ENCODE results near the gene CDH22.

Gene CDH22, protein sequence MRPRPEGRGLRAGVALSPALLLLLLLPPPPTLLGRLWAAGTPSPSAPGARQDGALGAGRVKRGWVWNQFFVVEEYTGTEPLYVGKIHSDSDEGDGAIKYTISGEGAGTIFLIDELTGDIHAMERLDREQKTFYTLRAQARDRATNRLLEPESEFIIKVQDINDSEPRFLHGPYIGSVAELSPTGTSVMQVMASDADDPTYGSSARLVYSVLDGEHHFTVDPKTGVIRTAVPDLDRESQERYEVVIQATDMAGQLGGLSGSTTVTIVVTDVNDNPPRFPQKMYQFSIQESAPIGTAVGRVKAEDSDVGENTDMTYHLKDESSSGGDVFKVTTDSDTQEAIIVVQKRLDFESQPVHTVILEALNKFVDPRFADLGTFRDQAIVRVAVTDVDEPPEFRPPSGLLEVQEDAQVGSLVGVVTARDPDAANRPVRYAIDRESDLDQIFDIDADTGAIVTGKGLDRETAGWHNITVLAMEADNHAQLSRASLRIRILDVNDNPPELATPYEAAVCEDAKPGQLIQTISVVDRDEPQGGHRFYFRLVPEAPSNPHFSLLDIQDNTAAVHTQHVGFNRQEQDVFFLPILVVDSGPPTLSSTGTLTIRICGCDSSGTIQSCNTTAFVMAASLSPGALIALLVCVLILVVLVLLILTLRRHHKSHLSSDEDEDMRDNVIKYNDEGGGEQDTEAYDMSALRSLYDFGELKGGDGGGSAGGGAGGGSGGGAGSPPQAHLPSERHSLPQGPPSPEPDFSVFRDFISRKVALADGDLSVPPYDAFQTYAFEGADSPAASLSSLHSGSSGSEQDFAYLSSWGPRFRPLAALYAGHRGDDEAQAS
- total RNA-seq = 0 to 0.04 reads per million in 2 donors

DNA sequence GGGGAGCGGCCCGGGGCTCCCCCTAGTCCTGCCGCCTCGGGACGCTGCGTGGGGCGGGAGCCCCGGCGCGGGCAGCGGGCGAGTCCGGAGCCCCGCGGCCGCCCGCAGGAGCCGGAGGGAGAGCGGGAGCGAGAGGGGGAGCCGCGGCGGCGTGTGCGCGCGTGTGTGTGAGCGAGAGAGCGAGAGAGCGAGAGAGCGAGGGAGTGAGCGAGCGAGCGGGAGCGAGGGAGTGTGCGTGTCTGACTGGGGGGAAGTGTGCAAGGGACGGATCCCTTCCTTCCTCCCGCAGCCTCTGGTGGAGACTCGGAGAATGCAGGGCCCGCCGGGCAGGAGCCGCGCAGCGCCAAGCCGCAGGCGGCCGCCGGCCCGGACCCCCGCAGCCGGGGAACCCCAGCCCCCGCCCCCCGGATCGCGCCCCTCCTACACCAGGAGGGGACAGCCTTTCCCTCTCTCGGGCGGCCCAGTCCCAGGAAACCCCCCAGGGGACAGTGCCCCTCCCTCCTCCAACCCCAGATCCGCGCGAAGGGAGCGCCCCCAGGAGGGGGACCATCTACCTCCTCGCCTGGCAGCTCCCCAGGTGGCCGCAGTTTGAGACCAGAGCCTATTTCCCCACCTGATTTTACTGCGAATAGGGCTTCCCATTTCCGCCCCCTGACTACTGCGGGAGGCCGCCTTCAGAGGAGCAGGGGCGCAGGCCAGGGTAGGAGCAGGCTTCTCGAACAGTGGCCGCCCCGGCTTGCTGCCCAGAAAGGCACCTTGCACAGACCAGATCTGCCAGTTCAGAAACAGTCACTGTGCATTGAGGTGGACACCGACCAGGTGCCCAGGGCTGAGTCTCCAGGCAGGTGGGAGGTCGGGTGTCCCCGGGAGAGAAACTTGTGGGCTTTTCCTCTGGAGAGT lies at the start of gene CDH22:
Gene CDH22, minus strand, starts transcription at position 241 of the 900 bp plus-strand sequence. CDS start 57,204 bp downstream, outside the sequence.
- no peak for DNase-seq

DNA sequence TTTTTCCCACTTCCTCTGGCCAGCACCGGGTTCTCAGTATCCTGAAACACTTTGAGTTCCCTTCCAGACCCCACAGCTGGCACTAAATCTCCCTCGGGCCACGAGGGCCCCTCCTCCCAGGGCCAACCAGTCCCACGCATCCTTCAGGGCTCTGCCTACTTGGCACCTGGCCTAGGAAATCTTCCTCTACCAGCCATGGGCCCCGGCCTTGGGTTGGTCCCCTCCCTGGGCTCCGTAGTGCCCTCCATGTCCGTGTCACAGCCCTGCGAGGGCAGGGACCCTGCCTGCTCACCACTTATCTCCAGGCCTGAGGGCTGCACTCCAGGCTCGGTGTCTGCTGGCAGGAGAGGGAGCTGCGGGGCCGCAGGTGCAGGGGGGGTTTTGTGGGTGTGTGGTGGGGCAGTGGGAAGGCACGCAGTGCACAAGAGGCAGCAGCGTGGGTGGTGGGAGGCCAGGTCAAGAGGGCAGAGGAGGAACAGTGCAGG lies 48.8 kb upstream of the CDH22 start:
- no peak for DNase-seq

DNA sequence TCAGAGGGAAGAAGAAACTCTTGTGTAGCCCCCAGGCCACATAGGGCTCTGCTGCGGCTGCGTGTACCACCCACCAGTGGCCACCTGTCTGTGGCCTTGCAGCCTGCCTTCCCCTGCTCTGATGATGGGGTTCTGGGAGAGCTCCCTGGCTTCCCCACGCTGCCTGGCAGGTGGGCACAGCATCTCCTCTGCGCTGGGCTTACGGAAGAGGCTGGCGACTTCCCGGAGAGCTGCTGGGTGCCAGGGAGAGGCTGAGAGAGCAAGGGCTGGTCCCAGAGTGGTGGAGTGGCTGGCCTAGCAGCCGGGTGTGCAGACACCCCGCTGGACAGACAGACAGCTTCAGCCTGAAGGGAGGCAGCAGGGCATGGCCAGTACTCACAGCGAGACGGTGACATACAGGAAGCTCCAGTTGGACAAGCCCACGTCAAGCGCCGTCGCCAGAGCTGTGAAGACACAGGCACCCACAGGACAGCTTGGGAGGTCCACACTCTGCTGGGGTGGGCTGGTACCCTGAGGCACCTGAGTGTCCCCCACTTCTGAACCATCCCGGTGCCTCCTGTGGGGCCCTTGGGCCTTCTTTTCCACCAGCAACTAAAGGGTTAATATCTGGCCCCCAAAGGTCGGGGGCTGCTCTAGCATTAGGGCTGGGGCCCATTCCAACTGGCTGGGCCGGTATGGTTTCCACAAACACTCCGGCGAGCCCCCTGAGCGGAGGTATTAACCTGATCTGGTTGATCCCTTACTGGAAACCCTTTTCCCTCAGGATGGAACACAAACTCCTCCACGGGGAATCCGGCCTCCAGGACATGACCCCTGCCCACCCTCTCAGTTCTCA lies 48.1 kb upstream of the CDH22 start:
- DNase-seq = no peak

DNA sequence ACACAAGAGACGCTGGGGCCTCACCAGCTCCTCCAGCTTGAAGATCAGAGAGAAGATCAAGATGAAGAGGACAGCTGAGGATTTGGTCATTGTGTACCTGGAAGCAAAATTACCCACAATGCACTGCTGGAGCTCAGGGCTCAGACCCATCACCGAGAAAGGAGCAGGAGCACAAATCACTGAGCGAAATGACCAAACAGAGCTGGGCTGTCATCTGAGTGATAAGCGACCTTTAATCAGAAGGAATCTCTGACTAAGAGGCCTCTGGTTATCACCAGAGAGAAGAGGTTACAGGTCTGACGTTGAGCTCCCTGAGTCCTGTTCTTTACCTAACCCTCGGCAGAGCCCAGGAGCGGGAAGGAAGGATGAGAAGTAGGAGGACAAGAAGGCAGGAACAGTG lies 47.5 kb upstream of the CDH22 start:
- no peak for DNase-seq

DNA sequence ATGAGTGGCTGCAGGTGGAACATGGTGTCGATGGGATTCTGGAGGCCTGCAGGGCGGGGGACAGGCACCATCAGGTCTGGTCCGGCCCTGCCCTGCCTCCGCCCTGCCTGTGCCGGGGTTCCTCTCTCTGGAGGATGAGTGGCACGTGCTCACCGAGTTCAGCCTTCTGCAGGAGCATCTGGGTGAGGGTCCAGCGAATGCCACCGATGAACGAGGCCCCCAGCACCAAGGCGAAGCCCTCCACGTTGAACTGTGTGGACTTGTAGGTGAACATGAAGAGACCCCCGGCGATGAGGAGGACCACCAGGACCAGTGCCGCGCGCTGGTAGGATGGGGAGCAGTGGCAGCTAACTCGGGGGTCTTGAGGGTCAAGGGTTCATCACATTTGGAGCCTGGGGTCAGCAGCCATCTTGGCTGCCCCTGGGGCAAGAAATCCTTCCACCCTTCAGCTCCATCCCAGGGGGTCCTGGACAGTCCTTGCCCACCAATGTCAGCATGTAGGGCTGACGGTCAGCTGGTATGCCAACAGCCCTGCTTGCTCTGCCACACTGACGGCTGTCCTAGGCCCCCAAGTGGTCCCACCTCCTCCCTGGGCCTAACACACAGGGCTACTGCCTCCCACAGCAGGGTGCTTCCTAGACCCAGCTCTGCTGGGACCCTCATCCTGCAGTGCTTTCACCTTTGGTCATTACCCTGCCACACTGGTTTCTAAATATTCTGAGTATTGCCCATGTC lies 46.8 kb upstream of the CDH22 start:
- no peak for DNase-seq

DNA sequence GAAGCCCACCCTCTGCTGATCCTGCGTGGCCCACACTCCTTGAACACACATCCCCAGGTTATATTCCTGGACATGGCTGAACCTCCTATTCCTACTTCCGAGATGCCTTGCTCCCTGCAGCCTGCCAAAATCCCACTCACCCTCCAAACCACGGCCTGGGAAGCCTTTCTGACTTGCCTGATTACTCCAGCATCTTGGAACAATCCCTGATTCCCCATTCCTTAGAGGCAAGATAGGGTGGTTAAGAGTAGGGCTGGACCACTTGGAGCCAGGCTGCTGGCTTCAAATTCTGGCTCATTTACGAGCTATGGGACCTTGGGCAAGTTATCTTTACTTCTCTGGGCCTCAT lies 45.9 kb upstream of the CDH22 start:
- DNase-seq = no peak

DNA sequence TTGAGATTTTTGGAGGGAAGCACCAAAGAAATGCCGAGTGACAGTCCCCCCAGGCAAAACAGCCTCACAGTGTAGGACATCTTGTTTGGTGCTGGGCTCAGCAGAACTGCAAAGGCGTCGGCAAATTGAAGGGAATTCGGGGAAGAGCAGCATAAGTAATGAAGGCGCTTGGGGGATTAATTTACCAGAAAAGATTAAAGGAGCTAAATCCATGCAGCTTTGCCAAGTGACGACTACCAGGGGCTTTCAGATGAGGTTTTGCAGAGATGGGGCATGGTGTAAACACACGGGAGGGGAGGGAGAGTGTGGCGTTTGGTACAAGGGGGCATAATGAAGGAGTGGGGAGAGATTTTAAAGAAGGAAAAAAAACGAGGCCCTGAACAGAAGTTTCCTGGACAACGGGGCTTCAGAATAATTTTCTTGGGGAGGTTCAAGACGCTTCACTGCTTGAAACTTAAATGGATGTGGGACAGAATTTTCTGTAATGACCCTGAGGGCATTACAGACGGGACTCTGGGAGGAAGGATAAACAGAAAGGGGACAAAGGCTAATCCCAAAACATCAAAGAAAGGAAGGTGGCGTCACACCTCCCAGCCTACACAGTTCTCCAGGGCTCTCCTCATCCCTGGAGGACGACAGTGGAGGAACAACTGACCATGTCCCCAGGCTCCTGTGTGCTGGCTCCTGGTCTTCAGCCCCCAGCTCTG lies 45.4 kb upstream of the CDH22 start:
- DNase-seq = no peak

DNA sequence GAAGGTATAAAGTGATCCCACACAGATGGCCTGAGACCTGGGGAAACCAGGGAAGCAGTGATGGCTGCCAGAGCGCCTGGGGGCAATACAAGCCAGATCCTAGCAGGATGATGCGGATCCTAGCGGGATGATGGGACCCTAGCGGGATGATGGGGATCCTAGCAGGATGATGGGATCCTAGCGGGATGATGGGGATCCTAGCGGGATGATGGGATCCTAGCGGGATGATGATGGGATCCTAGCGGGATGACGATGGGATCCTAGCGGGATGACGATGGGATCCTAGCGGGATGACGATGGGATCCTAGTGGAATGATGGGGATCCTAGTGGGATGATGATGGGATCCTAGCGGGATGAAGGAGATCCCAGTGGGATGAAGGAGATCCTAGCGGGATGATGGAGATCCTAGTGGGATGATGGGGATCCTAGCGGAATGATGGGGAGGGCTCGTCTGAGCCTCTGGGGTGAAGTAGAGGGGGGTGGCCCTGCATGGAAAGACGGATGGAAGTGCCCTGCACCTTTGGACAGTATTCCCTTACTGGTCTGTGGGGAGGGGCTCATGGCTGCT lies 44.2 kb upstream of the CDH22 start:
- DNase-seq = no peak

DNA sequence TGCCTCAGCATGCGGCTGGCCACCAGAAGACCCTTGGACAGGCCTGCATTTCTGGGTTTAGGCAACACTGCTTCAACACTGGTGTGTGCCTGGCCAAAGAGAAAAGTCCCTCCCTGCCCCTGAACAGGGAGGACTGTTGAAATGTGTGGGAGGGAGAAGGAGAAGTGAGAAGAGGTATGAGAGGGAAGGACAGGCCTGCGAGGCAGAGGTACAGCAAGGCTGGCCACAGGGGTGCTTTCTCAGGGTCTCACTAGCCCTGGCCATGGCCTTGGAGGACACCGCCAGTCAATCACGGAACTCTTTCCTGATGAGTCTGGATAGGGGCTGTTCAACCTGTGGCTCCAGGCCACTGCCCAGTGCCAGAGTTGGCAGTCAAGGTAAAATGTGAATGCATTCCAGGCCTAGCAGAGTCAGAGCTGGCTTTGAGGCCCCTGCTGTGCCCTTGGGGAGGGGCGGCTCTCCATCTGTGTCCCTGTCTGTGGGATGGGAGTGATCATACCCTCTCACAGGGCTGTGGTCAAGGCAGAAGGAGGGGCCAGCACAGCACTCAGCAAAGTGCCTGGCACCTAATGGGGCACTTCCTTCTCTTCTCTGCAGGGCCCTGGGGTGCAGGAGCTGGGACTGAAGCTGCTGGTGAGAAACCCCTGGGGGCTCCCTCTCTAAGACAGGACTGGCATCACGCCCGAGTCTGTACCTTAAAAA lies 43.2 kb upstream of the CDH22 start:
- DNase-seq = no peak

DNA sequence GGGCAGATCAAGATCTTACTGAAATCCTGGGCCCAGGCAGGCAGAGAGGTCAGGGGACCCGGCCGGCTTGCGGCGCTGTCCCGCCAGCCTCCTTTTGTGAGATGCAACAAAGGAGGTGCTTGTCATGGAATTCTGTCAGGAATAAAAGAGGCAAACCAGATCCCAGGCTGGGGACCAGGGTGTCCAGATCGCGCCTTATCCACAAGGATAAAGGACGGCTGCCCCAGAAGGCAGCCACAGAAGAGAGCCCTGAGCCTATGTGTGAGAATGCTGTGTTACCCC lies 42.6 kb upstream of the CDH22 start:
- no peak for DNase-seq

DNA sequence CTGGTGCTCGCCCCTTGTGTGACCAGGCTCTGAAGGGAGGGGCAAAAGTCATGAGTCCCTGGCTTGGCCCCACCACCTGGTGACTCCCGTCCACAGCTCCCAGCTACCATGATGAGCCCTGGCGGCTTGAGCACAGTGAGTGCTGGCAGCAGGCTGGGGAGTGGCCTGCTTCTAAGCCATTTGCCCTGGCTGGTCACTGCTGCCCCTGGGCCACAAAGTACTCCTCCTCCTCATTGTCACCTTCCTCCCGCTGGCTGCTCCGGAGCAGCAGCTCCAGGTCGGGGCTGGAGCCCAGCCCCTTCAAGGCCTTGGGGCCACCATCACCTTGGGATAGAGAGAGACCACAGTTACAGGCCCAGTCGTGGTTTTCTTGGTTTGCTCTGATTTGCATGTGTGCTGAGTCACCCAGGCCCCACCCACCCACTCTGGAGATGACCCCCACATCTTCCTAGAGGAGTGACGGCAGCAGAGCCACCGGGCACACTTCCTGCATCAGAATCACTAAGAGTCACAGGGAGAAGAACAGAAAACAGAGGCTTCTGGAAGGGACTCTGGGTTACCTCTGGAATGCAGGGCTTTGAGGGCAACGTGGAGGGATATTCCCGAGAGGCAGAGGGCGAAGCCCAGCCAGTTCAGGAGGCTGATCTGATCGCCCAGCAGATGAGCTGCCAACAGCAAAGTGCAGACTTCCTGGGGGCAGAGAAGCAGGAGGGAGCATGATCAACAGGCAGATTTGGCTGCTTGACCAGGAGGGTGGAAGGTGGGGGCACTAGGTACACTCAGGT lies 42.1 kb upstream of the CDH22 start:
- DNase-seq = no peak

DNA sequence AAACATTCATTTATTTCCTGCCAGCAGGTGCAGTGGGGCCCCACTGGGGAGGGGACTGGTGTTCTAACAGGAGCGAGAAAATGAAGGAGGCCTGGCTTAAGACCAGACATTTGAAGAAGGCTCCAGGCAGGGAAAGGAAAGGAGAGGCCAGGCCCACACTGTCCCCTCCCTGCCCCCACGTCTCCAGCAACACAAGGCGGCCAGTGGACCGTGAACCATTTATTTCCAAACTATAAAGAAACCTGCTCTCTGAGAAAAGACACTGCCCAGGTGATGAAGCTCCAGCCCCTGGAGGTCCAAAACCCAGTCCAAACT lies 41.4 kb upstream of the CDH22 start:
- DNase-seq = no peak

DNA sequence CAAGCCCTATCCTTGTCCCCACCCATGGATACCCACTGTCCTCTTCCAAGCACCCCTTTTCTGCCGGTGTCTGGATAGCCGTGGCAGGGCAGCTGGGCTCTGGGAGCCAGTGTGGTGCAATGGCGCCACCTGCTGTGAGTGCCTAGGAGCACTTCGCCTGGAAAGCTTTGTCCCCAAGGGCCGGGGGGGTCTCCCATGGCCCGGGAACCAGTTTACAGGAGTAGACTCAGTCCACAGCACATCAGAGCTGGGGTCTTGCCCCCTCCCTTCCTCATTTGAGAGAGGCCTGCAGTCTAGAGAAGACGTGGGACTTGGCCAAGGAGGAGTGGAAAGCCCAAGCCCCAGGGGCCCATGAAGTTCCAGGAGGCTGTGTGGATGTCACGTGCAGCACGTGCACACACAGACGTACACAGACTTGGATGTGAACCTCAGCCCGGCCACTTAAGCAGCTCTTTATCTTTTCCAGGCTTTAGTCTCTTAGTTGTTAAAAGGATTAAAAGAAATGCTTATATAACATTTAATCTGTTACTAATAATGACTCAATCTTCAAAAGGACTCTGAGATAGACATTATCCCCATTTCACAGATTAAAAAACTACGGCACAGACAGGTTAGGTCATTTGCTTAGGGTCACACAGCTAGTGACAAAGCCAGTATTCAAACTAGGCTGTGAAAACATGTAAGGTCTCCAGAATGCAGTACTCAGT lies 40.9 kb upstream of the CDH22 start:
- no peak for DNase-seq

DNA sequence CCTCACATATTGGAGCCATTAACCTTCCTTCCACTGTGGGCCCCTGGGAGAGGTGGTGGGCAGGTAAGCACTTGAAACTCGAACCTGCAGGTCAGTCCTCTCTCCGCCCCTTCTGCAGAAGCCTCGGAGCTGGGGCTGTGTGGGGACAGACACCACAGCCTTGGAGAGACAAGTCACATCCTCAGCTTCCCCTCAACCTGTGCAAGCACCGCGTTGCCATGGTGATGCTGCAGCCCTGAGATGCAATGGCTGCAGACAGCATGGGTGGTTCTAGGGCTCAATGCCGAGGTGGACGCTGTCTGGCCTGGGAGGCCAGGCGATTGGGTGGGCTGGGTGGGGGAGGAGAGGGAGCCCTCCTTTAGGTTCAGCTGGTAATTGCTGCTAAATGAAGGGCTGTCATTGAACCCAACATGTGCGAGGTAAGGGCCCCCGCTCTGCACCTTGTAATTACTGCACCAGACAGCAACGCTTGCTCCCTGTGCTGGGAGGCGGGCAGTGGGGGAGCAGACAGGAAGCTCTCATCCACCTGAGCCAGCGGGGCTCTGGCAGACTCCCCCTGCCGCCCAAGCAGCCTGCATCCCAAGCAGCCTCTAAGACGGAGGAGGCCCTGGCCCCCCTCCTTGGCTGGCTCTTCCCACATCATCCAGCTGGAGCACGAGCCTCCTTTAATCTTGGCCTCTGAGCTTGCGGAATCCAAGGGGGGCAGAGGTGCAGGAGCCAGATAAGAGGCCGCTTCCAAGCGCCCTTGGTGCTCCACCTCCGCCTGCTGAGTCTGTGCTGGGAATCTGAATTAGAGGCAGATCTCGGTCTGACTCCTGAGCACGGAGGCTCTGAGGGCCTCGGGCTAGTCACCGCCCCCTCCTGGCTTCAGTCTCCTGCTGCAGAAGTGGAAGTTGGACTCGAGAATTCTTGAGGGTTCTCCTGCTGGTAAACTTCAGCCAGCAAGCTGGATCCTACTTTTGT lies 39.8 kb upstream of the CDH22 start:
- no peak for DNase-seq

DNA sequence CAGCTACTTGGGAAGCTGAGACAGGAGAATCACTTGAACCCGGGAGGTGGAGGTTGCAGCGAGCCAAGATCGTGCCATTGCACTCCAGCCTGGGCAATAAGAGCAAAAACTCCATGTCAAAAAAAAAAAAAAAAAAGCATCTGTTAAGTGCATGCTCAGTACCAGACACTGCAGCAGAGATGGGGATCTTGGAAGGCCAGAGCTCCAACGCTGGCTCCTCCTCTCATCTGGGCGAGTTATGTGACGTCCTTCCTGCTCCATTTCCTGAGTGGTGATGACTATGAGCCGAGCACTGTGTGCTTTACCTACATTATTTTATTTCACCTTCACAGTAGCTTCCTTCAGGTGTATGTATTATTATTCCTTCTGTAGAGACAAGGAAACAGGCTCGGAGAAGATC lies 38.5 kb upstream of the CDH22 start:
- DNase-seq = no peak

DNA sequence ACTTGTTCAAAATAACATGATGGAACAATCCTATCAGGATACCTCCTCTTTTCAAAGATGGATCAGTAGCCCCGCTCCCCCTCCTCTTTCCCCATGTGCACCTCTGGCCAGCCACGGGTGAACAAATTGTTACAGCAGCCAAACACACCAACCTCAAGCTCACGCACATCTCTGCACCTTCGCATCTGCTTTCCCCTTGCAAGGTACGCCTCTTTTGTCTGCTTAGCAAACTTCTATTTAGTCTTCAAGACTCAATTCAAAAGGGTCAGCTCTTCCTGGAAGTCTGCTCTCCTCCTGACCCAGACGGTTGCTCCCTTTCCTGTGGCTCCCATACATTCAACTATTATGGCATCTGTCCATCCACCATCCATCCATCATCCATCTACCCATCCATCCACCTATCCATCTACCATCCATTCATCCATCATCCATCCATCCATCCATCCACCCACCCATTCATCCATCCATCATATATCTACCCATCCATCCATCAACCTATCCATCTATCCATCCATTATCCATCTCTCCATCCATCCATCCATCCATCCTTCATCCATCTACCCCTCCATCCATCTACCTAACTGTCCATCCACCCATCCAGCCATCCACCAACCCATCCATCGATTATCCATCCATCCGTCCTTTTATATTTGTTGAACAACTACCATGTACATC lies 36.3 kb upstream of the CDH22 start:
- DNase-seq = no peak

DNA sequence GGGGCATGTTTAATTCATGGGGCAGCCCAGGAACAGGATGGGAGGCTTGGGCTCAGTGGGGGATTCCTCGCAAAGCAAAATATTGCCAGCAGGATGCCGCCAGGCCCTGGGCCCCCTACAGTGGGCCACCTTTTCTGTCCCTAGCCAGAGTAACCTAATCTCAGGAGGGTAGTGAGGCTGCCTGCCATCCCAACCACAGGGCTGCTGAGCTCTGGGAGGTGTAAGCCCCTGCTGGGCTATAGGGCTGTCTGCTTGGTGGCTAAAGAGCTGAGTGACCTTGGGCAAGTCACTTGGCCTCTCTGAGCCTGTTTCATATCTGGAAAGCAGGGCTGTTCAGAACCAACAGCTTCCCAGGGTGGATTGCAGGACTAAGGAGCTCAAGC lies 35.7 kb upstream of the CDH22 start:
- DNase-seq = no peak
